ENCODE results near the gene RBM19.

The RBM19 gene

DNA sequence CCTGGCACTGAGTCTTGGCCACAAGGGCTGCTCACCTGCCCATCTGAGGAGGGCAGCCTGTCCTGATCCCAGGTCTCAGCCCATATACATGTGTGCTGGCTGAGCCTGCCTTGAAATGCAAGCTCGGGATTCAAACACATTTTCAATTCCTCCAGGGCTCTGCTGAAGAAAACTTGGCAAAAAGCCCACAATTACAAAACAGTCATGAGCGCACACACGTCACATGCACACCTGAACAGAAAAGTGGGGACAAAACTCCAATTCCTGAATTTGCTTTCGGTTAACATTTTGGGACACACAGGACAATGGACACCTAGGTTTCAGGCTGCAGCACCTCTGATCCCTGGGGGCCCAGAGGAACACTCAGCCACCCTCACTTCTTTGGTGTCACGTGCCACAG lies 113.9 kb downstream of the RBM19 start:
- no peak for TF ChIP-seq EZH2phosphoT487 (IDR thresholded peaks at IDR 0.05; ENCODE audit: borderline replicate concordance, low read length)
- TF ChIP-seq, protein P1, sequence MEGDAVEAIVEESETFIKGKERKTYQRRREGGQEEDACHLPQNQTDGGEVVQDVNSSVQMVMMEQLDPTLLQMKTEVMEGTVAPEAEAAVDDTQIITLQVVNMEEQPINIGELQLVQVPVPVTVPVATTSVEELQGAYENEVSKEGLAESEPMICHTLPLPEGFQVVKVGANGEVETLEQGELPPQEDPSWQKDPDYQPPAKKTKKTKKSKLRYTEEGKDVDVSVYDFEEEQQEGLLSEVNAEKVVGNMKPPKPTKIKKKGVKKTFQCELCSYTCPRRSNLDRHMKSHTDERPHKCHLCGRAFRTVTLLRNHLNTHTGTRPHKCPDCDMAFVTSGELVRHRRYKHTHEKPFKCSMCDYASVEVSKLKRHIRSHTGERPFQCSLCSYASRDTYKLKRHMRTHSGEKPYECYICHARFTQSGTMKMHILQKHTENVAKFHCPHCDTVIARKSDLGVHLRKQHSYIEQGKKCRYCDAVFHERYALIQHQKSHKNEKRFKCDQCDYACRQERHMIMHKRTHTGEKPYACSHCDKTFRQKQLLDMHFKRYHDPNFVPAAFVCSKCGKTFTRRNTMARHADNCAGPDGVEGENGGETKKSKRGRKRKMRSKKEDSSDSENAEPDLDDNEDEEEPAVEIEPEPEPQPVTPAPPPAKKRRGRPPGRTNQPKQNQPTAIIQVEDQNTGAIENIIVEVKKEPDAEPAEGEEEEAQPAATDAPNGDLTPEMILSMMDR (IDR thresholded peaks at IDR 0.05; ENCODE audit: low read depth, low read length, poor library complexity, severe bottlenecking) = no peak
- Histone ChIP-seq H3K36me3 (ENCODE audit: control insufficient read depth, low read length) (no peaks in the 10 kb centered on the region), H3K9me3 (ENCODE audit: control insufficient read depth, insufficient read depth, low read length) (no peaks in the 10 kb centered on the region), H3K27me3 (ENCODE audit: control insufficient read depth, low read length) (no peaks in the 10 kb centered on the region), H3K4me2 (ENCODE audit: low read length) (no peak overlapping the region), H3K4me1 (ENCODE audit: control insufficient read depth, low read length) (no peaks in the 10 kb centered on the region), H3K9me2 (replicated peaks; ENCODE audit: control insufficient read depth, low read length) (no peaks in the 10 kb centered on the region), H3K27ac (ENCODE audit: low read depth, low read length) (no peak overlapping the region), H3K79me2 (ENCODE audit: control insufficient read depth, low read length) (no peaks in the 10 kb centered on the region), H4K20me1 (ENCODE audit: control insufficient read depth, insufficient read depth, low read depth, low read length) (no peaks in the 10 kb centered on the region), H3K4me3 (ENCODE audit: low read length) (no peak overlapping the region), H3F3A (ENCODE audit: control insufficient read depth, insufficient read depth) (no peaks in the 10 kb centered on the region)

DNA sequence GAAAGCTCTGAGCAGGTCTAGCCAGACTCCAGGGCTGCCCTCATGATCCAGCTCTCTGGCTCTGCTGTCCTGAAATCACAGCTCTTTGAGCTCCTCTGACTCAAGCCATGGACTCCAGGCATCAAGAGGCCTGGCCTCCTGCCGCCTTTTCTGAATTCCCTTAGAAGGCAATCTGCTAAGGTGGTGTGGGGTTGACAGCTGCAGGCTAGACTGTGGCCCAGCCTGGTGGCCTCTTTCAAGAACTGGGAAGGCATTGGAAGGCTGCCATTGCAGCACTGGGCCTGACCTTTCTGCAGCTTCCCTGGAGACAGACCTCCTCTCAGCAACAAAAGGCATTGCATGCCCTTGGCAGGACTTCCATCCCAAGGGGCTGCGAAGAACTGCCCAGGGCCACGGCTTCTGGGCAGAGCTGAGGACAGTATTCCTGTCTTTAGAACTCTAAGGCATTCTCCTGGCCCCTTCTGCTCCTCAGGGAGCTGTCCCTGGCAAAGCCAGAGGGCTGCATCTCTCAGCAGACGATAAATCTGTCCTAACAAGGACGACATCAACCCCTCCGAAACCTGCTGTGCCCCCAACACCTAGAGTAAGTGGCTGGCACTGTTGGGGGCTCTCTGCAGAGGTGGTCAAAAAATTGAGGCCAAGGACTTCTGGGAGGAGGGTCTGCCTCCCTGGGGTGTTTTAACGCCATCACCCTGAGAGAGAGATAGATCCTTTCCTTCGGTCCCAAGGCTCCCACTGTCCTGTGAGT lies 115.6 kb downstream of the RBM19 start:
- no peaks in the 10 kb centered on the region for H3F3A ChIP-seq (ENCODE audit: control insufficient read depth, insufficient read depth)
- H3K27me3 ChIP-seq (ENCODE audit: control insufficient read depth, low read length) = no peaks in the 10 kb centered on the region
- H3K9me2 ChIP-seq (replicated peaks; ENCODE audit: control insufficient read depth, low read length) = no peaks in the 10 kb centered on the region
- no peaks in the 10 kb centered on the region for H3K79me2 ChIP-seq (ENCODE audit: control insufficient read depth, low read length)
- H3K4me2 ChIP-seq (ENCODE audit: low read length) = no peak overlapping the region
- H3K4me1 ChIP-seq (ENCODE audit: control insufficient read depth, low read length) = no peaks in the 10 kb centered on the region
- H3K9me3 ChIP-seq (ENCODE audit: control insufficient read depth, insufficient read depth, low read length) = no peaks in the 10 kb centered on the region
- no peak overlapping the region for H3K4me3 ChIP-seq (ENCODE audit: low read length)
- no peaks in the 10 kb centered on the region for H3K36me3 ChIP-seq (ENCODE audit: control insufficient read depth, low read length)
- TF ChIP-seq, protein P1 (IDR thresholded peaks at IDR 0.05; ENCODE audit: low read depth, low read length, poor library complexity, severe bottlenecking) = no peak
- TF ChIP-seq EZH2phosphoT487 (IDR thresholded peaks at IDR 0.05; ENCODE audit: borderline replicate concordance, low read length) = no peak
- no peak overlapping the region for H3K27ac ChIP-seq (ENCODE audit: low read depth, low read length)
- H4K20me1 ChIP-seq (ENCODE audit: control insufficient read depth, insufficient read depth, low read depth, low read length) = no peaks in the 10 kb centered on the region

DNA sequence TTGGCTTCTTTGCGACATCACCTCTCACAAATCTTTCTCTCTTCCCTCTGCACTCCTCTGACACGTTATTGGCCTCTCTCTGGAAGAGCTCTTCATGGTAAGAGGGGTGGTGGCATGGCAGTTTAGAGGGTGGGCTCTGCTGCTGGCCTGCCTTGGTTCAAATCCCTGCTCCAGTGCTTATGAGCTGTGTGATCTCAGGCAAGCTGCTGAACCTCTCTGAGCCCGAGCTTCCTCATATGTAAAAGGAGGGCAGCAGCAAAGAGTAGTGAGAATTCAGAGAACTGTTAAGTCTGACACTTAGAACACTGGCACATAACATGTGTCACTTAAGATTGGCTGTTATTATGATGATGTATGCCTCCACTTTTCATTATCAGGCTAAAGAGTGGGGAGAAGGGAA lies 118.3 kb downstream of the RBM19 start:
- no peak overlapping the region for H3K27ac ChIP-seq (ENCODE audit: low read depth, low read length)
- no peaks in the 10 kb centered on the region for H3F3A ChIP-seq (ENCODE audit: control insufficient read depth, insufficient read depth)
- H3K4me3 ChIP-seq (ENCODE audit: low read length) = no peak overlapping the region
- H3K9me2 ChIP-seq (replicated peaks; ENCODE audit: control insufficient read depth, low read length) = no peaks in the 10 kb centered on the region
- no peak for TF ChIP-seq EZH2phosphoT487 (IDR thresholded peaks at IDR 0.05; ENCODE audit: borderline replicate concordance, low read length)
- TF ChIP-seq, protein P1 (IDR thresholded peaks at IDR 0.05; ENCODE audit: low read depth, low read length, poor library complexity, severe bottlenecking) = no peak
- no peaks in the 10 kb centered on the region for H3K9me3 ChIP-seq (ENCODE audit: control insufficient read depth, insufficient read depth, low read length)
- no peaks in the 10 kb centered on the region for H3K27me3 ChIP-seq (ENCODE audit: control insufficient read depth, low read length)
- H3K79me2 ChIP-seq (ENCODE audit: control insufficient read depth, low read length) = no peaks in the 10 kb centered on the region
- H3K4me1 ChIP-seq (ENCODE audit: control insufficient read depth, low read length) = no peaks in the 10 kb centered on the region
- H4K20me1 ChIP-seq (ENCODE audit: control insufficient read depth, insufficient read depth, low read depth, low read length) = no peaks in the 10 kb centered on the region
- H3K36me3 ChIP-seq (ENCODE audit: control insufficient read depth, low read length) = no peaks in the 10 kb centered on the region
- H3K4me2 ChIP-seq (ENCODE audit: low read length) = no peak overlapping the region
